Right lobe of liver (tissue), 4 donors: ENCODE data around the gene TM9SF2.

Source experiments
- CTCF ChIP-seq, 4 donors: fragments of 200-600 bp in 3 of 4; fragments of 450-650 bp in 1 of 4; IDR thresholded peaks; one replicate each; pipeline versions ENCODE4 v1.5.1 to v1.8.0; 2016 to 2022; ENCODE audit warnings: antibody characterized with exemption in 4 of 4, mild to moderate bottlenecking in 2 of 4
- POLR2A ChIP-seq: fragments of 450-650 bp; IDR thresholded peaks from one replicate; pipeline ENCODE4 v1.6.1; 2017; ENCODE audit warnings: antibody characterized with exemption, mild to moderate bottlenecking
- donor health status: DM: no; HTN: no; CAD: no.
- donor health status: DM: no; HTN: no; CAD: no.
- donor health status: DM: no; HTN: yes; CAD: no.

- TF ChIP-seq POLR2A (no peak), CTCF (IDR thresholded peaks at IDR 0.05) (no peak)
Measured at GRCh38 chr13:99536023-99536422, 34.8 kb downstream of the TM9SF2 start.
